Spleen (tissue), 11 donors: Measurements from ENCODE around the gene CMTR2. TPM values are rescaled to one million over a fixed set of nuclear protein-coding genes. Genes with fewer than 3 reads are reported as not detected.
"Not testable (repeated sequence)": the region's sequence is repeated elsewhere in the genome, so short reads cannot be mapped to it uniquely, and the experiment has no call there.

Experiments
- DNase-seq: peaks from one replicate; pipeline ENCODE4 v3.0.0-alpha.2; 2020
- H3K27ac ChIP-seq, 8 donors: fragments of 200-600 bp; sonication (generic) in 7 of 8; 1 replicate in 4 of 8; 2 replicates in 4 of 8; pipeline versions ENCODE4 v1.5.0 to v1.8.0; 2016 to 2021; ENCODE audit warnings: inconsistent platforms in 4 of 8, mild to moderate bottlenecking in 4 of 8, moderate library complexity in 1 of 8
- H3K27me3 ChIP-seq, 7 donors: fragments of 200-600 bp; sonication (generic) in 6 of 7; replicated peaks in 1 of 7; 1 replicate in 4 of 7; 2 replicates in 3 of 7; pipeline versions ENCODE4 v1.5.0 to v1.8.0; 2016 to 2021; ENCODE audit warnings: inconsistent platforms in 3 of 7, mild to moderate bottlenecking in 1 of 7
- H3K36me3 ChIP-seq, 6 donors: fragments of 200-600 bp; sonication (generic) in 5 of 6; 1 replicate in 4 of 6; 2 replicates in 2 of 6; pipeline versions ENCODE4 v1.5.0 to v1.8.0; 2016 to 2021; ENCODE audit warnings: inconsistent platforms in 2 of 6
- H3K4me1 ChIP-seq, 6 donors: fragments of 200-600 bp; sonication (generic) in 5 of 6; 1 replicate in 3 of 6; 2 replicates in 3 of 6; pipeline versions ENCODE4 v1.5.0 to v1.8.0; 2016 to 2021; ENCODE audit warnings: inconsistent platforms in 3 of 6
- H3K4me3 ChIP-seq, 8 donors: fragments of 200-600 bp; sonication (generic) in 7 of 8; 1 replicate in 4 of 8; 2 replicates in 4 of 8; pipeline versions ENCODE4 v1.5.0 to v1.8.0; 2016 to 2021; ENCODE audit warnings: inconsistent platforms in 4 of 8, mild to moderate bottlenecking in 4 of 8, moderate library complexity in 2 of 8
- H3K9me3 ChIP-seq, 8 donors: fragments of 200-600 bp; sonication (generic) in 7 of 8; 1 replicate in 4 of 8; 2 replicates in 4 of 8; pipeline versions ENCODE4 v1.5.0 to v1.8.0; 2016 to 2021; ENCODE audit warnings: inconsistent platforms in 4 of 8
- POLR2A ChIP-seq, 3 donors: fragments of 450-650 bp; IDR thresholded peaks; one replicate each; pipeline ENCODE4 v1.5.1; 2017; ENCODE audit warnings: antibody characterized with exemption in 3 of 3, mild to moderate bottlenecking in 1 of 3
- POLR2AphosphoS5 ChIP-seq, 3 donors: sonication (generic); formaldehyde crosslinking; IDR thresholded peaks; one replicate each; pipeline ENCODE4 v1.5.1; 2017; ENCODE audit warnings: antibody characterized with exemption in 3 of 3
- WGBS, 5 donors: extraction: QIAGEN DNeasy Blood & Tissue Kit in 3 of 5; methylation state at CpG; one replicate each; pipeline versions ENCODE4 v1.1.5 to v1.1.7; 2013 to 2018; 5-methylcytosine and 5-hydroxymethylcytosine counted together
- intact Hi-C: fragments of 100-400 bp; cut with DNase I; formaldehyde crosslinking; loops from one replicate; pipeline ENCODE4 v1.15.0; 2023; ENCODE audit warnings: low total_unique reads
- polyA plus RNA-seq, 3 donors: library from polyadenylated mRNA; stranded (reverse); fragments of 200-250 nt; gene quantifications; one replicate each; pipeline ENCODE4 v1.2.1, GENCODE V29; 2013
- total RNA-seq, 7 donors: library from RNA; depleted of rRNA in 3 of 7; stranded (reverse); fragments of >200 nt in 3 of 7; fragmentation: NEBNext Ultra II Directional in 4 of 7; extraction: Animal tissue kit (Norgen Biotek cat#: 25700) in 4 of 7; gene quantifications; one replicate each; pipeline versions ENCODE4 v1.1.0 to v1.2.1, GENCODE V29; 2016 to 2021
- TF ChIP-seq, protein P1 (sequence below), 11 experiments: fragments of 200-600 bp in 7 of 11; fragments of 450-650 bp in 4 of 11; sonication (generic) in 4 of 11; IDR thresholded peaks in 8 of 11; conservative IDR thresholded peaks in 3 of 11; 1 replicate in 7 of 11; 2 replicates in 4 of 11; pipeline versions ENCODE4 v1.4.0 to v1.8.0; 2016 to 2021; ENCODE audit warnings: antibody characterized with exemption in 11 of 11, inconsistent platforms in 4 of 11, mild to moderate bottlenecking in 1 of 11
- donor health status: healthy with polysubstance abuse.
- donor health status: DM: no; HTN: no; CAD: no; lungs with moderate emphysema.
- donor health status: DM: no; HTN: no; CAD: no.
- donor health status: Bipolar disorder and iron deficiency.
- donor health status: healthy.
- donor health status: DM: no; HTN: no; CAD: no.
- donor health status: DM: yes; HTN: yes; CAD: no.

Gene CMTR2
- total and polyA plus RNA-seq, 10 donors: 8.8 to 51.7 (median 22.9) TPM

DNA sequence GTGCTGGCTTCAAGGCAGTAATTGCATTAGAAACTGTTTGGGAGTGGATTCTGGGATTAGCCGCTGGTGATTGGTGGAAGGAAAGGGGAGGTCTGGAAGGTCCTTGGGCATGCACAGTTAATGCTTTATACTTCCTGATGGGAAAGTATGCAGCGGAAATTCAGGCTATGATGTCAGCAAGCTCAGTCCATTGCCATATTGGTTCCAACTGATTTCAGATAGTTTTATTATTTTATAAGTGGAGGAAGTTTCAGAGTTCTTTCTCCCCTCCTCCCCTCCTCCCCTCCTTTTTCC lies 8.1 kb upstream of the CMTR2 start:
- WGBS, 5 donors: 64 to 82% (median 65%) methylated on average over 2 of the region's 2 CpGs
- Histone ChIP-seq H3K27ac (no peak overlapping the region), H3K4me1 (no peaks in the 10 kb centered on the region), H3K4me3 (no peak overlapping the region), H3K36me3 (no peaks in the 10 kb centered on the region), H3K9me3 (peaks cover 0 to 4% (median 0%) of the 10 kb centered on the region in 8 donors), H3K27me3 (peaks cover 0 to 57% (median 0%) of the 10 kb centered on the region in 7 donors)
- no peak for DNase-seq
- intact Hi-C loops: no loop called here
- TF ChIP-seq POLR2A (IDR thresholded peaks at IDR 0.05) (no peak), POLR2AphosphoS5 (IDR thresholded peaks at IDR 0.05) (no peak)

DNA sequence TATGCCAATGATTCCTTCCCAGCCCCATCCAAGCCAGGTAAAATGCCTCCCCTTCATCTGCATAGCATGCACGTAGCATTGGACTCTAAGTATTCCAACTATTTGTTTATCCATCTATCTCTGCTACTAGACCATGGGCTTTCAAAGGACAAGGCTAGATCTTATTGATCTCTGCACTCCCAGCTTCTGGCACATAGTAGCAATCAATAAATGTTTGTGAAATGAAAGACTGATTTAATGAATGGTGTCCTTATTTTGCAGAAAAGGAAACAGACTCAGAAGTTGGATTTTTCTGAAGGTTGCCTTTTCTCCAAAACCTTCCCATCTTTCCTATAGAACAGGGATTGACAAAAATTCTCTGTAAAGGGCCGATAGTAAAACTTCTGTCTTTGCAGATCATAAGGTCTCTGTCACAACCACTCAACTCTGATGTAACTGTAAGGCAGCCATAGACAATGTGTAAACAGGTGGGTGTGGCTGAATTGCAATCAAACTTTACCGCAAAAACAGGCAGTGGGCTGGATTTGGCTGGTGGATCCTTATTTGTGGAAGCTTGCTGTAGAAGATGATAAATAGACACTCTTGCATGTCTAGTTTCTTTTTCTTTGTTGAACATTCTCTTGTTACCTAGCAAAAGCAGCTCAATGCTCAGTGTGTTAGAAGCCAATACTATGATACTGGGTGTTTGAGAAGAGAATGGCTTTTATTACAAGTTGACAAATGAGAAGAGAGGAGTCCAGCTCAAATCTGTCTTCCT lies 7.6 kb upstream of the CMTR2 start:
- Histone ChIP-seq H3K27ac (no peak overlapping the region), H3K4me3 (no peak overlapping the region), H3K36me3 (no peaks in the 10 kb centered on the region), H3K9me3 (peaks cover 0 to 7% (median 0%) of the 10 kb centered on the region in 8 donors), H3K27me3 (peaks cover 0 to 60% (median 0%) of the 10 kb centered on the region in 7 donors), H3K4me1 (no peaks in the 10 kb centered on the region)
- WGBS, 5 donors: 75 to 85% (median 77%) methylated on average over 3 of the region's 3 CpGs
- TF ChIP-seq POLR2AphosphoS5 (IDR thresholded peaks at IDR 0.05) (no peak), POLR2A (IDR thresholded peaks at IDR 0.05) (no peak)
- TF ChIP-seq, protein P1, sequence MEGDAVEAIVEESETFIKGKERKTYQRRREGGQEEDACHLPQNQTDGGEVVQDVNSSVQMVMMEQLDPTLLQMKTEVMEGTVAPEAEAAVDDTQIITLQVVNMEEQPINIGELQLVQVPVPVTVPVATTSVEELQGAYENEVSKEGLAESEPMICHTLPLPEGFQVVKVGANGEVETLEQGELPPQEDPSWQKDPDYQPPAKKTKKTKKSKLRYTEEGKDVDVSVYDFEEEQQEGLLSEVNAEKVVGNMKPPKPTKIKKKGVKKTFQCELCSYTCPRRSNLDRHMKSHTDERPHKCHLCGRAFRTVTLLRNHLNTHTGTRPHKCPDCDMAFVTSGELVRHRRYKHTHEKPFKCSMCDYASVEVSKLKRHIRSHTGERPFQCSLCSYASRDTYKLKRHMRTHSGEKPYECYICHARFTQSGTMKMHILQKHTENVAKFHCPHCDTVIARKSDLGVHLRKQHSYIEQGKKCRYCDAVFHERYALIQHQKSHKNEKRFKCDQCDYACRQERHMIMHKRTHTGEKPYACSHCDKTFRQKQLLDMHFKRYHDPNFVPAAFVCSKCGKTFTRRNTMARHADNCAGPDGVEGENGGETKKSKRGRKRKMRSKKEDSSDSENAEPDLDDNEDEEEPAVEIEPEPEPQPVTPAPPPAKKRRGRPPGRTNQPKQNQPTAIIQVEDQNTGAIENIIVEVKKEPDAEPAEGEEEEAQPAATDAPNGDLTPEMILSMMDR (IDR thresholded peaks at IDR 0.05 in 8 of 11, conservative IDR thresholded peaks at IDR 0.05 in 3 of 11): no peak
- intact Hi-C loops: no loop called here
- no peak for DNase-seq

DNA sequence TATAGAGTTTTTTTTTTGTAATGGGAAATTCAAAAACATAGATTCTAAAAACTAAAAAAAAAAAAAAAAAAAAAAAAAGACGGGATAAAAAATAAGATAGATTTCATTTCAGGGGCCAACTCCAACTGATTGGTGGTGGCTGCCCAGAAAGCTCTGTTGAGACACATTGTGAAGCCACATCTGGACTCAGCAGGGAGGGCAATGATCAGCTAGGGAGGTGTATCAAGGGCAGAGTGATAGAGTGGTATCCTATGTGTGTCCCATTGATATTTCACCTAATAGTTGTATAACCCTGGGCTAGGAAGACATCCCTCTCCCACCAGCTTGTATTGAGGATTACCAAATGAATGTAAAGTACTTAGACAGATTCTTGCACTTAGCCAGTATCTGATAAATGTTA lies 6.7 kb upstream of the CMTR2 start:
- Histone ChIP-seq H3K36me3 (no peaks in the 10 kb centered on the region), H3K9me3 (peaks cover 0 to 7% (median 0%) of the 10 kb centered on the region in 8 donors), H3K27ac (no peak overlapping the region), H3K4me3 (no peak overlapping the region), H3K27me3 (peaks cover 0 to 58% (median 0%) of the 10 kb centered on the region in 7 donors), H3K4me1 (no peaks in the 10 kb centered on the region)
- intact Hi-C loops: no loop called here
- TF ChIP-seq, protein P1 (IDR thresholded peaks at IDR 0.05 in 8 of 11, conservative IDR thresholded peaks at IDR 0.05 in 3 of 11): no peak
- no peak for TF ChIP-seq POLR2AphosphoS5 (IDR thresholded peaks at IDR 0.05)
- no peak for DNase-seq
- 86 to 100% (median 90%) methylated on average over 1 of the region's 1 CpG for WGBS, 5 donors

DNA sequence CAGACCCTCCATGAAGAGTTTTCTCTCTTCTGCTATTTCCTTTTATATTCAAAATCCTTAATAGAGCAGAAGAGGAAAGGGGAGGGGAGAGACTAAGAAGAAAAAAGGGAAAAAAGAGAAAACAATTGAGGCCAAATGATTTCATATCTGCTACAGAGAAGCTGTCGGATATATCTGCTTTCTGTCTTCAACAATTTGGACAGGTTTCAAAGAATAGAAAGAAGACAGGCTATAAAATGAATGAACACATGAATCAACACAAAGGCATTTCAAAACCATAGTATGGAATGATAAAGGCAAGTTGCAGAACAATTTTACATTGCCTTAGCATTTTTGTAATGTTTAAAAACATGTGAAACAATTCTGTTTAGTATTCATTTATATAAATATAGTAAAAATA lies 4.7 kb upstream of the CMTR2 start:
- no peak for TF ChIP-seq POLR2A (IDR thresholded peaks at IDR 0.05)
- TF ChIP-seq, protein P1 (IDR thresholded peaks at IDR 0.05 in 8 of 11, conservative IDR thresholded peaks at IDR 0.05 in 3 of 11): no peak
- no peak for TF ChIP-seq POLR2AphosphoS5 (IDR thresholded peaks at IDR 0.05)
- Histone ChIP-seq H3K9me3 (peaks cover 0 to 7% (median 0%) of the 10 kb centered on the region in 8 donors), H3K4me1 (peaks cover 0 to 9% (median 7%) of the 10 kb centered on the region in 6 donors), H3K36me3 (no peaks in the 10 kb centered on the region), H3K4me3 (no peak overlapping the region), H3K27ac (no peak overlapping the region), H3K27me3 (peaks cover 0 to 40% (median 0%) of the 10 kb centered on the region in 7 donors)
- 28 to 84% (median 67%) methylated on average over 1 of the region's 1 CpG for WGBS, 5 donors
- intact Hi-C loops: no loop called here
- DNase-seq: no peak

DNA sequence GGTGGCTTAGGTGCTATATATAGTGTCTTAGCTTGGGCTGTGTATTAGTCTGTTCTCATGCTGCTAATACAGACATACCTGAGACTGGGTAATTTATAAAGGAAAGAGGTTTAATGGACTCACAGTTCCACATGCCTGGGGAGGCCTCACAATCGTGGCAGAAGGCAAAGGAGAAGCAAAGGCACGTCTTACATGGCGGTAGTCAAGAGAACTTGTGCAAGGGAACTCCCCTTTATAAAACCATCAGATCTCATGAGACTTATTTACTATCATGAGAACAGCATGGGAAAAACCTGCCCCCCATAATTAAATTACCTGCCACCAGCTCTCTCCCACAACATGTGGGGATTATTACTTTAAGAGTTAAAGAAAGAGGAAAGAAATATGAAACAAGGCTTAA lies 2.9 kb upstream of the CMTR2 start:
- H3K27me3 ChIP-seq: peaks cover 0 to 40% (median 0%) of the 10 kb centered on the region in 7 donors
- H3K4me1 ChIP-seq: peaks cover 12 to 28% (median 21%) of the 10 kb centered on the region in 6 donors
- WGBS, 5 donors: 52 to 85% (median 73%) methylated on average over 3 of the region's 3 CpGs
- intact Hi-C loops, H3K36me3 ChIP-seq, H3K4me3 ChIP-seq, H3K27ac ChIP-seq, H3K9me3 ChIP-seq, DNase-seq: not testable (repeated sequence)
